CD14-positive monocyte (primary cell): ENCODE data around the gene LRRC8C. TPM values are rescaled to one million over a fixed set of nuclear protein-coding genes. Genes with fewer than 3 reads are reported as not detected.

Experiments
- DNase-seq, 3 donors: peaks; one replicate each; pipeline ENCODE4 v3.0.0-alpha.2; 2011 to 2022
- H2AFZ ChIP-seq: 2 replicates; pipeline ENCODE4 v1.6.0; 2012; ENCODE audit warnings: mild to moderate bottlenecking, low read depth, low read length, inconsistent platforms; ENCODE audit not compliant: insufficient read depth, poor library complexity, severe bottlenecking
- H3K27ac ChIP-seq, 2 donors: 1 replicate in 1 of 2; 2 replicates in 1 of 2; pipeline ENCODE4 v1.5.1; 2012 to 2013; ENCODE audit warnings: low read length in 2 of 2, control low read depth in 1 of 2, inconsistent platforms in 1 of 2, low read depth in 1 of 2, mild to moderate bottlenecking in 1 of 2
- H3K27me3 ChIP-seq, 2 donors: one replicate each; pipeline versions ENCODE4 v1.6.0 to v1.6.1; 2011 to 2013; ENCODE audit warnings: low read length in 2 of 2; ENCODE audit not compliant: control insufficient read depth in 2 of 2, insufficient read depth in 2 of 2
- H3K36me3 ChIP-seq, 2 donors: replicated peaks in 1 of 2; 1 replicate in 1 of 2; 2 replicates in 1 of 2; pipeline versions ENCODE4 v1.5.1 to v1.6.1; 2012 to 2013; ENCODE audit warnings: low read length in 2 of 2, control low read depth in 1 of 2, inconsistent platforms in 1 of 2, mild to moderate bottlenecking in 1 of 2; ENCODE audit not compliant: insufficient read depth in 2 of 2, control insufficient read depth in 1 of 2
- H3K4me1 ChIP-seq, 2 donors: 1 replicate in 1 of 2; 2 replicates in 1 of 2; pipeline versions ENCODE4 v1.5.1 to v1.6.1; 2012 to 2013; ENCODE audit warnings: low read length in 2 of 2, control low read depth in 1 of 2, inconsistent platforms in 1 of 2, mild to moderate bottlenecking in 1 of 2, moderate library complexity in 1 of 2; ENCODE audit not compliant: insufficient read depth in 2 of 2, control insufficient read depth in 1 of 2
- H3K4me2 ChIP-seq: replicated peaks from 2 replicates; pipeline ENCODE3; 2012; ENCODE audit warnings: low read length, moderate library complexity, mild to moderate bottlenecking; ENCODE audit not compliant: poor library complexity, severe bottlenecking; ENCODE audit errors: extremely low read depth
- H3K4me3 ChIP-seq, 3 experiments: fragments of 200-600 bp in 1 of 3; sonication (generic) in 1 of 3; replicated peaks in 1 of 3; 1 replicate in 2 of 3; 2 replicates in 1 of 3; pipeline ENCODE4 v1.5.1; 2011 to 2013; ENCODE audit warnings: low read length in 3 of 3, mild to moderate bottlenecking in 3 of 3, control low read depth in 2 of 3, low read depth in 2 of 3, inconsistent platforms in 1 of 3, moderate library complexity in 1 of 3
- H3K79me2 ChIP-seq: 2 replicates; pipeline ENCODE4 v1.6.0; 2012; ENCODE audit warnings: mild to moderate bottlenecking, control low read depth, inconsistent platforms, low read length, moderate library complexity; ENCODE audit not compliant: insufficient read depth
- H3K9ac ChIP-seq: 2 replicates; pipeline ENCODE4 v1.6.0; 2017; ENCODE audit warnings: low read length, mild to moderate bottlenecking; ENCODE audit not compliant: insufficient read depth, poor library complexity, severe bottlenecking
- H3K9me3 ChIP-seq, 2 donors: replicated peaks in 1 of 2; 1 replicate in 1 of 2; 2 replicates in 1 of 2; pipeline versions ENCODE4 v1.5.1 to v1.6.1; 2012 to 2013; ENCODE audit warnings: low read length in 2 of 2, control low read depth in 1 of 2; ENCODE audit not compliant: control insufficient read depth in 1 of 2, insufficient read depth in 1 of 2
- H4K20me1 ChIP-seq: 2 replicates; pipeline ENCODE4 v1.6.0; 2012; ENCODE audit warnings: mild to moderate bottlenecking, low read length, control low read depth, moderate library complexity; ENCODE audit not compliant: insufficient read depth
- H3K27ac Mint-ChIP-seq, 7 donors: one replicate each; pipeline ENCODE4 v1.8.0; 2020; ENCODE audit warnings: mild to moderate bottlenecking in 7 of 7, mixed read lengths in 7 of 7, moderate library complexity in 6 of 7, inconsistent platforms in 2 of 7
- H3K27me3 Mint-ChIP-seq, 3 donors: one replicate each; pipeline ENCODE4 v1.8.0; 2021 to 2022; ENCODE audit warnings: low read depth in 3 of 3, mild to moderate bottlenecking in 3 of 3, mixed read lengths in 3 of 3, moderate library complexity in 3 of 3, inconsistent platforms in 1 of 3
- H3K36me3 Mint-ChIP-seq, 2 donors: one replicate each; pipeline ENCODE4 v1.8.0; 2020; ENCODE audit warnings: mixed read lengths in 2 of 2, inconsistent platforms in 1 of 2, mild to moderate bottlenecking in 1 of 2
- H3K4me1 Mint-ChIP-seq: one replicate; pipeline ENCODE4 v1.8.0; 2020; ENCODE audit warnings: mild to moderate bottlenecking, mixed read lengths
- H3K4me3 Mint-ChIP-seq, 2 donors: one replicate each; pipeline ENCODE4 v1.8.0; 2020; ENCODE audit warnings: mild to moderate bottlenecking in 2 of 2, mixed read lengths in 2 of 2, moderate library complexity in 1 of 2
- H3K9me3 Mint-ChIP-seq, 7 donors: one replicate each; pipeline ENCODE4 v1.8.0; 2020 to 2022; ENCODE audit warnings: mixed read lengths in 7 of 7, mild to moderate bottlenecking in 6 of 7, moderate library complexity in 6 of 7, inconsistent platforms in 2 of 7
- CTCF ChIP-seq: fragments of 200-600 bp; IDR thresholded peaks from one replicate; pipeline ENCODE4 v1.8.0; 2022; ENCODE audit warnings: antibody characterized with exemption, mild to moderate bottlenecking
- WGBS: methylation state at CpG from one replicate; pipeline ENCODE4 v1.1.5; 2013; ENCODE audit warnings: missing lambda C conversion rate; ENCODE audit not compliant: insufficient coverage; 5-methylcytosine and 5-hydroxymethylcytosine counted together
- intact Hi-C, 2 donors: fragments of 100-400 bp; cut with micrococcal nuclease; formaldehyde crosslinking; loops; one replicate each; pipeline versions ENCODE4 v1.15.0 to v1.15.1; 2023
- polyA plus RNA-seq, 3 donors: library from polyadenylated mRNA; depleted of rRNA in 1 of 3; unstranded in 2 of 3; stranded (reverse) in 1 of 3; fragments of 300-500 nt in 2 of 3; fragments of >200 nt in 1 of 3; fragmentation: Illumina TruSeq in 2 of 3; gene quantifications; 1 replicate in 2 of 3; 2 replicates in 1 of 3; pipeline ENCODE4 v1.2.3, GENCODE V29; 2012 to 2021

Gene LRRC8C
- polyA plus RNA-seq, 3 donors = 13.0 to 18.6 (median 16.3) TPM

GRCh38 chr1:89603651-89604413 lies 29.1 kb upstream of the LRRC8C start:
- H3K9me3 Mint-ChIP-seq = no peaks in the 10 kb centered on the region
- no peaks in the 10 kb centered on the region for H4K20me1 ChIP-seq
- H2AFZ ChIP-seq = no peak overlapping the region
- WGBS = 94% methylated on average over 2 of the region's 4 CpGs
- H3K27ac ChIP-seq = no peak overlapping the region
- H3K36me3 ChIP-seq = peaks cover 0 to 3% of the 10 kb centered on the region in 2 donors
- peak overlapping the region in 1 of 7 donors; percentile 20 for H3K27ac Mint-ChIP-seq
- intact Hi-C loops = no loop called here
- no peak for TF ChIP-seq CTCF
- DNase-seq = no peak
- H3K4me2 ChIP-seq = no peak overlapping the region
- H3K27me3 ChIP-seq = no peaks in the 10 kb centered on the region
- no peaks in the 10 kb centered on the region for H3K79me2 ChIP-seq
- H3K4me1 ChIP-seq = no peaks in the 10 kb centered on the region
- no peaks in the 10 kb centered on the region for H3K9me3 ChIP-seq
- H3K4me1 Mint-ChIP-seq = peaks cover 9% of the 10 kb centered on the region
- peaks cover 0 to 2% (median 0%) of the 10 kb centered on the region in 3 donors for H3K27me3 Mint-ChIP-seq
- H3K4me3 Mint-ChIP-seq = no peak overlapping the region
- no peak overlapping the region for H3K9ac ChIP-seq
- peaks cover 4 to 11% of the 10 kb centered on the region in 2 donors for H3K36me3 Mint-ChIP-seq
- H3K4me3 ChIP-seq = no peak overlapping the region

- Mint-ChIP-seq H3K4me3 (no peak overlapping the region), H3K4me1 (peaks cover 8% of the 10 kb centered on the region), H3K27ac (peak overlapping the region in 2 of 7 donors; percentile 20 to 80), H3K27me3 (peaks cover 0 to 2% (median 0%) of the 10 kb centered on the region in 3 donors), H3K36me3 (peaks cover 7 to 14% of the 10 kb centered on the region in 2 donors), H3K9me3 (no peaks in the 10 kb centered on the region)
- intact Hi-C loops = no loop called here
- Histone ChIP-seq H3K4me3 (no peak overlapping the region), H3K4me1 (no peaks in the 10 kb centered on the region), H3K9ac (no peak overlapping the region), H3K27me3 (no peaks in the 10 kb centered on the region), H3K79me2 (no peaks in the 10 kb centered on the region), H4K20me1 (no peaks in the 10 kb centered on the region), H3K4me2 (no peak overlapping the region), H3K36me3 (peaks cover 0 to 8% of the 10 kb centered on the region in 2 donors), H3K27ac (no peak overlapping the region), H2AFZ (no peak overlapping the region), H3K9me3 (no peaks in the 10 kb centered on the region)
- 96% methylated on average over 2 of the region's 3 CpGs for WGBS
- no peak for TF ChIP-seq CTCF
- no peak for DNase-seq
Measured at GRCh38 chr1:89604414-89604735, 28.5 kb upstream of the LRRC8C start.
